Cardiac fibroblast (primary cell): Measurements from ENCODE around the gene TNNI3K.

Source experiments
- DNase-seq, 2 donors: peaks; one replicate each; pipeline versions ENCODE4 v3.0.0 to v3.0.0-alpha.2; 2010; ENCODE audit warnings: low read depth in 2 of 2
- H3K4me3 ChIP-seq, 2 donors: replicated peaks in 1 of 2; 1 replicate in 1 of 2; 2 replicates in 1 of 2; pipeline ENCODE4 v1.5.1; 2011; ENCODE audit warnings: low read depth in 2 of 2, low read length in 2 of 2, mild to moderate bottlenecking in 2 of 2, moderate library complexity in 1 of 2
- CTCF ChIP-seq: IDR thresholded peaks from one replicate; pipeline ENCODE4 v1.5.1; 2011; ENCODE audit warnings: low read depth, mild to moderate bottlenecking, low read length, inconsistent platforms

TNNI3K gene

GRCh38 chr1:74470936-74471335, 235.7 kb downstream of the TNNI3K start:
- no peak for DNase-seq
- H3K4me3 ChIP-seq, result no peak overlapping the region
- TF ChIP-seq CTCF, result no peak

- no peak for DNase-seq
- H3K4me3 ChIP-seq, result no peak overlapping the region
- no peak for TF ChIP-seq CTCF
These were observed 236.3 kb downstream of the TNNI3K start for GRCh38 chr1:74471470-74471869.

GRCh38 chr1:74474585-74474984, 239.4 kb downstream of the TNNI3K start:
- no peak for DNase-seq
- H3K4me3 ChIP-seq, result no peak overlapping the region
- TF ChIP-seq CTCF, result no peak

- TF ChIP-seq CTCF, result no peak
These were observed 243.8 kb downstream of the TNNI3K start for GRCh38 chr1:74478979-74479378.

GRCh38 chr1:74480068-74480467, 244.9 kb downstream of the TNNI3K start:
- no peak overlapping the region for H3K4me3 ChIP-seq
- no peak for TF ChIP-seq CTCF
- no peak for DNase-seq

More at GRCh38 chr1:74478979-74479378, 243.8 kb downstream of the TNNI3K start:
- H3K4me3 ChIP-seq, result no peak overlapping the region
- no peak for DNase-seq

GRCh38 chr1:74481607-74482006, 246.4 kb downstream of the TNNI3K start:
- no peak for DNase-seq
- TF ChIP-seq CTCF, result no peak
- H3K4me3 ChIP-seq, result no peak overlapping the region

GRCh38 chr1:74485622-74486021, 250.4 kb downstream of the TNNI3K start:
- TF ChIP-seq CTCF, result no peak
- no peak overlapping the region for H3K4me3 ChIP-seq
- no peak for DNase-seq
